Lower lobe of right lung (tissue), 2 donors: ENCODE measurements around the gene SLC7A6. TPM values are rescaled to one million over a fixed set of nuclear protein-coding genes. Genes with fewer than 3 reads are reported as not detected.
A peak's percentile ranks its signal among the peaks of the same experiment; 100 is the strongest.

Experiments
- ATAC-seq, 2 donors: fragments of 200-7000 bp; cut with Tn5 transposase; one replicate each; pipeline ENCODE4 v1.9.1; 2020 to 2022; ENCODE audit warnings: mild to moderate bottlenecking in 2 of 2, moderate library complexity in 2 of 2
- DNase-seq: peaks from one replicate; pipeline ENCODE4 v3.0.0-alpha.2; 2020
- H3K27ac ChIP-seq: fragments of 200-600 bp; one replicate; pipeline ENCODE4 v1.8.0; 2022
- H3K27me3 ChIP-seq: fragments of 200-600 bp; one replicate; pipeline ENCODE4 v1.8.0; 2022; ENCODE audit warnings: low read depth
- H3K36me3 ChIP-seq: fragments of 200-600 bp; one replicate; pipeline ENCODE4 v1.8.0; 2022; ENCODE audit warnings: mild to moderate bottlenecking
- H3K4me1 ChIP-seq: fragments of 200-600 bp; one replicate; pipeline ENCODE4 v1.8.0; 2022
- H3K4me3 ChIP-seq: fragments of 200-600 bp; one replicate; pipeline ENCODE4 v1.8.0; 2022; ENCODE audit warnings: mild to moderate bottlenecking
- H3K9me3 ChIP-seq: fragments of 200-600 bp; one replicate; pipeline ENCODE4 v1.8.0; 2022
- CTCF ChIP-seq: fragments of 200-600 bp; IDR thresholded peaks from one replicate; pipeline ENCODE4 v1.8.0; 2022; ENCODE audit warnings: antibody characterized with exemption, mild to moderate bottlenecking
- intact Hi-C: fragments of 100-400 bp; cut with DNase I; formaldehyde crosslinking; loops from one replicate; pipeline ENCODE4 v1.11.0; 2022
- total RNA-seq: library from RNA; stranded (reverse); fragmentation: NEBNext Ultra II Directional; extraction: Animal tissue kit (Norgen Biotek cat#: 25700); gene quantifications from one replicate; pipeline ENCODE4 v1.2.1, GENCODE V29; 2021
- donor health status: DM: no; HTN: yes; CAD: no; lungs with severe emphysema.

Gene SLC7A6
- total RNA-seq, 1 donor from 2014 or later: 47.1 TPM

- intact Hi-C loops: no loop called here
- H3K27ac ChIP-seq: no peak overlapping the region
Measured at GRCh38 chr16:68259007-68259825, 5.1 kb upstream of the SLC7A6 start.

GRCh38 chr16:68263559-68264127, 683 bp upstream of the SLC7A6 start:
- intact Hi-C loops: loop anchor here (5.0 kb wide), 1 partner anchor 64 kb away; no protein-coding TSS in a partner anchor
- peaks cover 31% of the 10 kb centered on the region for H3K36me3 ChIP-seq
- no peaks in the 10 kb centered on the region for H3K27me3 ChIP-seq
- H3K4me1 ChIP-seq: peaks cover 53% of the 10 kb centered on the region
- H3K4me3 ChIP-seq: peak overlapping the region; percentile 83
- TF ChIP-seq CTCF: peak; percentile 70
- peak overlapping the region; percentile 95 for H3K27ac ChIP-seq
- DNase-seq (no peak), ATAC-seq (no peak)
- no peaks in the 10 kb centered on the region for H3K9me3 ChIP-seq

More at GRCh38 chr16:68259007-68259825, 5.1 kb upstream of the SLC7A6 start:
- H3K4me3 ChIP-seq: no peak overlapping the region
- H3K36me3 ChIP-seq: peaks cover 63% of the 10 kb centered on the region
- no peaks in the 10 kb centered on the region for H3K27me3 ChIP-seq
- peaks cover 23% of the 10 kb centered on the region for H3K4me1 ChIP-seq
- TF ChIP-seq CTCF: no peak
- H3K9me3 ChIP-seq: no peaks in the 10 kb centered on the region
- no peak for ATAC-seq
- no peak for DNase-seq

- H3K4me1 ChIP-seq: peaks cover 62% of the 10 kb centered on the region
- intact Hi-C loops: no loop called here
- peak overlapping the region; percentile 95 for H3K27ac ChIP-seq
- DNase-seq (peak; percentile 79), ATAC-seq (peak; percentile 86)
- H3K4me3 ChIP-seq: peak overlapping the region; percentile 83
- no peaks in the 10 kb centered on the region for H3K9me3 ChIP-seq
- TF ChIP-seq CTCF: no peak
- no peaks in the 10 kb centered on the region for H3K27me3 ChIP-seq
- H3K36me3 ChIP-seq: peaks cover 14% of the 10 kb centered on the region
Measured at GRCh38 chr16:68265078-68265920, 973 bp downstream of the SLC7A6 start.

- ATAC-seq: no peak
Measured at GRCh38 chr16:68267612-68268405, 3.5 kb downstream of the SLC7A6 start.

More at GRCh38 chr16:68267612-68268405, 3.5 kb downstream of the SLC7A6 start:
- no peak for DNase-seq
- H3K36me3 ChIP-seq: peaks cover 6% of the 10 kb centered on the region
- H3K4me1 ChIP-seq: peaks cover 72% of the 10 kb centered on the region
- H3K27ac ChIP-seq: peak overlapping the region; percentile 49
- H3K4me3 ChIP-seq: no peak overlapping the region
- no peaks in the 10 kb centered on the region for H3K27me3 ChIP-seq
- no peak for TF ChIP-seq CTCF
- H3K9me3 ChIP-seq: no peaks in the 10 kb centered on the region
- intact Hi-C loops: no loop called here
